Endothelial cell (in vitro differentiated cells): ENCODE data around the gene TLR9. TPM values are rescaled to one million over a fixed set of nuclear protein-coding genes. Genes with fewer than 3 reads are reported as not detected.

Experiments
- microRNA-seq: library from miRNA; unstranded; fragments of <30 nt; microRNA quantifications from one replicate; pipeline ENCODE4, GENCODE V29; 2020; ENCODE audit not compliant: unreplicated experiment
- total RNA-seq: library from RNA; stranded (reverse); fragmentation: NEBNext Ultra II Directional; extraction: Animal tissue kit (Norgen Biotek cat#: 25700); gene quantifications from one replicate; pipeline ENCODE4 v1.2.1, GENCODE V29; 2021; ENCODE audit not compliant: unreplicated experiment

Gene TLR9
- total RNA-seq, 1 donor from 2014 or later: not detected

Small RNA genes within 50 kb of the gene (microRNA-seq; reads per million reads assigned to microRNA genes)
- gene MIRLET7G: 54.7 reads per million, percentile 78 among the genes with 10 or more reads in this experiment

Other genes with a start within 250 kb of the TLR9 start
- 19.8 TPM for gene ACY1, start 242.1 kb downstream of the TLR9 start, total RNA-seq
- gene RPL29, start 229.8 kb downstream of the TLR9 start, total RNA-seq: 925 TPM
- gene DUSP7, start 169.1 kb downstream of the TLR9 start, total RNA-seq: 21.7 TPM
- gene POC1A, start 71.2 kb downstream of the TLR9 start, total RNA-seq: 7.5 TPM
- 59.1 TPM for gene ALAS1, start 27.5 kb downstream of the TLR9 start, total RNA-seq
- 85.3 TPM for gene TWF2, start 13.5 kb upstream of the TLR9 start, total RNA-seq
- gene PPM1M, start 20.1 kb upstream of the TLR9 start, total RNA-seq: 15.0 TPM
- gene WDR82, start 53.0 kb upstream of the TLR9 start, total RNA-seq: 72.3 TPM
- gene GLYCTK, start 62.2 kb upstream of the TLR9 start, total RNA-seq: 22.4 TPM
- gene DNAH1, start 90.7 kb upstream of the TLR9 start, total RNA-seq: 3.3 TPM
- gene BAP1, start 184.4 kb upstream of the TLR9 start, total RNA-seq: 118 TPM
- 15.9 TPM for gene PHF7, start 185.0 kb upstream of the TLR9 start, total RNA-seq
- 175 TPM for gene SEMA3G, start 219.5 kb upstream of the TLR9 start, total RNA-seq
- 0.67 TPM for gene TNNC1, start 228.4 kb upstream of the TLR9 start, total RNA-seq
- gene NISCH, start 230.0 kb upstream of the TLR9 start, total RNA-seq: 261 TPM